ENCODE measurements around the gene SLC28A1.

DNA sequence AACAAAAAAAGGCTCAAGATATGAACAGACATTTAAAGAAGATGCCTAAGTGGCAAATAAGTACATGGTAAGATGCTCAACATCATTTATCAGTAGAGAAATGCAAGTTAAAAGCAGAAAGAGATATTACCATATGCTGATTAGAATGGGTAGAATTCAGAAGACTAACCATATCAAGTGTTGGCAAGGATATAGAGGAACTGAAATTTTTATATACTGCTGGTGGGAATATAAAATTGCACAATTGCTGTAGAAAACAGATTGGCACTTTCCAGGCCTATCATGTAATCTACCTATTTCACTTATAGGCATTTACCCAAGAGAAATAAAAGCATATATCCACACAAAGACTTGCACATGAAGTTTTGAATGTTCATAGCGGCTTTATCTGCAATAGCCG, 17.1 kb downstream of the SLC28A1 start:
- TF ChIP-seq, protein P1, sequence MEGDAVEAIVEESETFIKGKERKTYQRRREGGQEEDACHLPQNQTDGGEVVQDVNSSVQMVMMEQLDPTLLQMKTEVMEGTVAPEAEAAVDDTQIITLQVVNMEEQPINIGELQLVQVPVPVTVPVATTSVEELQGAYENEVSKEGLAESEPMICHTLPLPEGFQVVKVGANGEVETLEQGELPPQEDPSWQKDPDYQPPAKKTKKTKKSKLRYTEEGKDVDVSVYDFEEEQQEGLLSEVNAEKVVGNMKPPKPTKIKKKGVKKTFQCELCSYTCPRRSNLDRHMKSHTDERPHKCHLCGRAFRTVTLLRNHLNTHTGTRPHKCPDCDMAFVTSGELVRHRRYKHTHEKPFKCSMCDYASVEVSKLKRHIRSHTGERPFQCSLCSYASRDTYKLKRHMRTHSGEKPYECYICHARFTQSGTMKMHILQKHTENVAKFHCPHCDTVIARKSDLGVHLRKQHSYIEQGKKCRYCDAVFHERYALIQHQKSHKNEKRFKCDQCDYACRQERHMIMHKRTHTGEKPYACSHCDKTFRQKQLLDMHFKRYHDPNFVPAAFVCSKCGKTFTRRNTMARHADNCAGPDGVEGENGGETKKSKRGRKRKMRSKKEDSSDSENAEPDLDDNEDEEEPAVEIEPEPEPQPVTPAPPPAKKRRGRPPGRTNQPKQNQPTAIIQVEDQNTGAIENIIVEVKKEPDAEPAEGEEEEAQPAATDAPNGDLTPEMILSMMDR (IDR thresholded peaks at IDR 0.05; ENCODE audit: borderline replicate concordance, extremely low read depth, low read length, poor library complexity, severe bottlenecking) = no peak
- no peak for TF ChIP-seq EZH2 (IDR thresholded peaks at IDR 0.05; ENCODE audit: borderline replicate concordance, low read depth, low read length, severe bottlenecking)

Data from DND-41 (cell line).